K562 (cell line): ENCODE results near the gene CDC14A. TPM values are rescaled to one million over a fixed set of nuclear protein-coding genes. Genes with fewer than 3 reads are reported as not detected.

ENCODE experiments used
- ATAC-seq: fragments of 200-7000 bp; cut with Tn5 transposase; 3 replicates; pipeline ENCODE4 v1.9.1; 2020; ENCODE audit warnings: moderate library complexity
- BruUV-seq: library from RNA; stranded (reverse); fragments of 400-500 nt; replicated peaks from 2 replicates; lab custom pipeline; 2021; lab: Mats Ljungman, UMichigan
- CTCF ChIA-PET: fragments of 300-600 bp; formaldehyde crosslinking; extraction: SDS; loops from one replicate; lab custom pipeline; 2021; ENCODE audit warnings: low intra/inter-chr PET ratio; lab: Yijun Ruan, JAX
- POLR2A ChIA-PET: fragments of 300-600, 350-650 bp; sonication (Branson Sonifier 250); formaldehyde crosslinking; extraction: SDS; loops from one replicate; lab custom pipeline; 2021; ENCODE audit warnings: antibody characterized with exemption, inconsistent platforms; lab: Yijun Ruan, JAX
- DNase-seq, 4 experiments: peaks; one replicate each; pipeline versions ENCODE4 v3.0.0 to v3.0.0-alpha.2; 2011 to 2018; ENCODE audit warnings: low spot score in 3 of 4, mixed read lengths in 3 of 4; ENCODE audit errors: extremely low read depth in 1 of 4
- FAIRE-seq: peaks from 2 replicates; lab custom pipeline; 2011; peaks lifted over from hg19 to GRCh38; lab: Jason Lieb, UNC
- H2AFZ ChIP-seq: 2 replicates; pipeline ENCODE4 v1.6.0; 2011; ENCODE audit warnings: low read depth, low read length, control low read depth, inconsistent platforms
- H3K27ac ChIP-seq: fragments of 200-600 bp; 3 replicates; pipeline ENCODE4 v1.8.0; 2011; ENCODE audit warnings: low read depth, mild to moderate bottlenecking, control low read depth, inconsistent platforms, low read length, moderate library complexity, mixed read lengths; ENCODE audit errors: extremely low read depth
- H3K27me3 ChIP-seq, 2 experiments: fragments of 300-600 bp in 1 of 2; 2 replicates in 1 of 2; 3 replicates in 1 of 2; pipeline versions ENCODE4 v1.6.0 to v1.8.0; 2011; ENCODE audit warnings: inconsistent platforms in 2 of 2, low read length in 2 of 2, mild to moderate bottlenecking in 1 of 2, mixed read lengths in 1 of 2, moderate library complexity in 1 of 2; ENCODE audit not compliant: control insufficient read depth in 2 of 2, insufficient read depth in 2 of 2
- H3K36me3 ChIP-seq: fragments of 300-600 bp; 3 replicates; pipeline ENCODE4 v1.8.0; 2011; ENCODE audit warnings: mild to moderate bottlenecking, low read length, inconsistent platforms; ENCODE audit not compliant: control insufficient read depth, insufficient read depth
- H3K4me1 ChIP-seq, 2 experiments: fragments of 200-600 bp in 1 of 2; replicated peaks in 1 of 2; 2 replicates in 1 of 2; 3 replicates in 1 of 2; pipeline versions ENCODE4 v1.5.1 to v1.8.0; 2011; ENCODE audit warnings: inconsistent platforms in 2 of 2, low read length in 2 of 2, mild to moderate bottlenecking in 1 of 2, mixed read lengths in 1 of 2, moderate library complexity in 1 of 2; ENCODE audit not compliant: control insufficient read depth in 2 of 2, insufficient read depth in 2 of 2
- H3K4me2 ChIP-seq: 2 replicates; pipeline ENCODE4 v1.6.1; 2011; ENCODE audit warnings: low read length, control low read depth, inconsistent platforms, mixed read lengths; ENCODE audit not compliant: insufficient read depth
- H3K4me3 ChIP-seq: fragments of 200-600 bp; sonication (generic), shearing (Covaris generic); 2 replicates; pipeline ENCODE4 v1.5.1; 2016; ENCODE audit warnings: control low read depth, inconsistent platforms
- H3K79me2 ChIP-seq: fragments of 200-600 bp; 3 replicates; pipeline ENCODE4 v1.8.0; 2011; ENCODE audit warnings: low read length, inconsistent platforms; ENCODE audit not compliant: control insufficient read depth, insufficient read depth
- H3K9ac ChIP-seq, 2 experiments: 2 replicates each; pipeline versions ENCODE4 v1.6.0 to v1.6.1; 2011; ENCODE audit warnings: low read depth in 2 of 2, low read length in 2 of 2, control low read depth in 1 of 2, inconsistent platforms in 1 of 2, mild to moderate bottlenecking in 1 of 2, mixed read lengths in 1 of 2; ENCODE audit not compliant: insufficient read depth in 1 of 2
- H3K9me1 ChIP-seq: one replicate; pipeline ENCODE4 v1.6.0; 2011; ENCODE audit warnings: inconsistent platforms, mild to moderate bottlenecking, low read length, moderate library complexity; ENCODE audit not compliant: control insufficient read depth, insufficient read depth
- H3K9me3 ChIP-seq: replicated peaks from 2 replicates; pipeline ENCODE4 v1.5.1; 2011; ENCODE audit warnings: low read depth, low read length, inconsistent platforms; ENCODE audit not compliant: control insufficient read depth, insufficient read depth
- H4K20me1 ChIP-seq: replicated peaks from 2 replicates; pipeline ENCODE4 v1.6.1; 2011; ENCODE audit warnings: low read length, inconsistent platforms, mixed read lengths; ENCODE audit not compliant: control insufficient read depth, insufficient read depth
- CTCFL ChIP-seq: IDR thresholded peaks from 2 replicates; pipeline ENCODE4 v1.6.1; 2011; ENCODE audit warnings: borderline replicate concordance, low read depth, mild to moderate bottlenecking, moderate library complexity, low read length; ENCODE audit not compliant: insufficient read depth, poor library complexity, severe bottlenecking
- DEAF1 ChIP-seq: fragments of 450-650 bp; formaldehyde crosslinking; IDR thresholded peaks from 2 replicates; pipeline ENCODE4 v1.4.0; 2020; ENCODE audit warnings: mild to moderate bottlenecking, moderate library complexity
- E2F6 ChIP-seq, 2 experiments: IDR thresholded peaks; 2 replicates each; pipeline ENCODE4 v1.6.1; 2011; ENCODE audit warnings: borderline replicate concordance in 1 of 2, control low read depth in 1 of 2, low read depth in 1 of 2, low read length in 1 of 2, mild to moderate bottlenecking in 1 of 2, mixed read lengths in 1 of 2, moderate library complexity in 1 of 2; ENCODE audit not compliant: insufficient read depth in 1 of 2, insufficient read length in 1 of 2, poor library complexity in 1 of 2, severe bottlenecking in 1 of 2; ENCODE audit errors: extremely low read depth in 1 of 2
- L3MBTL2 ChIP-seq: fragments of 450-650 bp; IDR thresholded peaks from 2 replicates; pipeline ENCODE4 v1.6.1; 2016; ENCODE audit warnings: mild to moderate bottlenecking, moderate library complexity
- MAX ChIP-seq: sonication (generic); formaldehyde crosslinking; IDR thresholded peaks from 2 replicates; pipeline ENCODE4 v1.9.0; 2022; ENCODE audit warnings: mild to moderate bottlenecking, missing genetic modification reagents
- PTTG1 ChIP-seq: fragments of 450-650 bp; IDR thresholded peaks from 2 replicates; pipeline ENCODE4 v1.6.1; 2016; ENCODE audit warnings: low read depth, mild to moderate bottlenecking, missing genetic modification characterization, missing compliant biosample characterization
- RAD21 ChIP-seq, 2 experiments: fragments of 250-450 bp in 1 of 2; fragments of 450-650 bp in 1 of 2; sonication (Bioruptor Pico) in 1 of 2; formaldehyde crosslinking in 1 of 2; IDR thresholded peaks in 1 of 2; conservative IDR thresholded peaks in 1 of 2; 2 replicates each; pipeline versions ENCODE4 v1.4.0 to v1.8.0; 2020 to 2022; ENCODE audit warnings: mild to moderate bottlenecking in 2 of 2, moderate library complexity in 1 of 2
- SMARCE1 ChIP-seq: fragments of 450-650 bp; IDR thresholded peaks from 2 replicates; pipeline ENCODE4 v1.7.1; 2016; ENCODE audit warnings: mild to moderate bottlenecking
- SMC3 ChIP-seq: conservative IDR thresholded peaks from 2 replicates; pipeline ENCODE4 v1.6.1; 2011; ENCODE audit warnings: low read depth, low read length, improper control_type of control experiment; ENCODE audit not compliant: insufficient read depth
- SRF ChIP-seq, 2 experiments: fragments of 250-450, 450-650 bp in 1 of 2; sonication (Bioruptor Pico) in 1 of 2; sonication (generic) in 1 of 2; formaldehyde crosslinking; IDR thresholded peaks; 2 replicates each; pipeline versions ENCODE4 v1.5.0 to v1.5.1; 2020 to 2022; ENCODE audit warnings: mild to moderate bottlenecking in 1 of 2, missing genetic modification reagents in 1 of 2
- ZNF12 ChIP-seq: sonication (generic); formaldehyde crosslinking; IDR thresholded peaks from 2 replicates; pipeline ENCODE4 v1.4.0; 2020; ENCODE audit warnings: mild to moderate bottlenecking, missing genetic modification reagents
- ZNF184 ChIP-seq: sonication (generic); formaldehyde crosslinking; IDR thresholded peaks from 2 replicates; pipeline ENCODE4 v1.5.0; 2020; ENCODE audit warnings: missing genetic modification reagents
- WGBS: fragments of 100-300 bp; shearing (Covaris generic); methylation state at CpG from one replicate; pipeline ENCODE4 v1.1.6; 2016; ENCODE audit warnings: low coverage, mixed read lengths; ENCODE audit not compliant: insufficient coverage; ENCODE audit errors: missing lambda C conversion rate; 5-methylcytosine and 5-hydroxymethylcytosine counted together
- in situ Hi-C: fragments of 300-500 bp; cut with MboI; formaldehyde crosslinking; loops from 4 replicates; pipeline ENCODE4 v1.15.0; 2018; ENCODE audit warnings: inconsistent platforms, mixed read lengths
- intact Hi-C: fragments of 100-400 bp; cut with micrococcal nuclease; formaldehyde crosslinking; loops from 2 replicates; pipeline ENCODE4 v1.14.2; 2022
- polyA plus RNA-seq, 8 experiments: library from polyadenylated mRNA; depleted of rRNA in 4 of 8; stranded (reverse) in 5 of 8; unstranded in 3 of 8; fragments of >200 nt; fragmentation: Nextera tagmentation in 2 of 8; fragmentation: Illumina TruSeq in 1 of 8; extraction: Ambion mirVana in 2 of 8; extraction: Trizol in 1 of 8; gene quantifications; 2 replicates each; pipeline versions ENCODE4 v1.2.1 to v1.2.3, GENCODE V29; 2011 to 2014; ENCODE audit warnings: inconsistent platforms in 1 of 8, missing spikeins in 1 of 8
- total RNA-seq, 7 experiments: library from RNA; depleted of rRNA in 6 of 7; stranded (reverse); fragments of >200 nt in 6 of 7; fragmentation: Illumina TruSeq in 2 of 7; extraction: Trizol in 2 of 7; gene quantifications; 2 replicates each; pipeline versions ENCODE4 v1.2.1 to v1.2.3, GENCODE V29; 2011 to 2021; ENCODE audit warnings: low replicate concordance in 1 of 7

CDC14A gene
- total and polyA plus RNA-seq, 9 of the 15 experiments (the other 6 are each of a cell fraction or from before 2014, with no cell fraction given): 17.0 to 74.3 (median 33.4) TPM

- Histone ChIP-seq H3K9me1 (no peaks in the 10 kb centered on the region), H3K27ac (no peak overlapping the region), H3K36me3 (peaks cover 85% of the 10 kb centered on the region), H3K4me1 (no peaks in the 10 kb centered on the region), H3K4me2 (no peak overlapping the region), H3K9me3 (no peaks in the 10 kb centered on the region), H3K4me3 (no peak overlapping the region), H3K79me2 (peaks cover 18% of the 10 kb centered on the region; the same call in 2 of the 3 replicates), H3K27me3 (no peaks in the 10 kb centered on the region), H2AFZ (no peak overlapping the region), H3K9ac (peak overlapping the region in 1 of 2 experiments; percentile 65; a peak in 2 of 4 replicates), H4K20me1 (no peaks in the 10 kb centered on the region)
- CTCF ChIA-PET: interaction anchor here (0.7 to 1.7 kb wide), 3 partner anchors 64 to 404 kb away, joined by 3 to 13 read pairs (median 5); no protein-coding TSS in a partner anchor
- POLR2A ChIA-PET: interaction anchor here (0.5 to 1.6 kb wide), 5 partner anchors 8 to 120 kb away, joined by 3 to 7 read pairs (median 3); no protein-coding TSS in a partner anchor
- intact Hi-C loops: loop anchor here (1.0 kb wide), 1 partner anchor 404 kb away; no protein-coding TSS in a partner anchor
- BruUV-seq: no TSS peak
- in situ Hi-C loops: no loop called here
- FAIRE-seq: peak; percentile 88
- WGBS: 54% methylated on average over 9 of the region's 10 CpGs
- peak; percentile 94 for ATAC-seq
- DNase-seq: peak; percentile 49 to 67 (median 57)
- no peak for TF ChIP-seq ZNF184 (CRISPR knock-in tag)
- no peak for TF ChIP-seq PTTG1 (tag)
- peak; percentile 27; the same call in 1 of the 2 replicates for TF ChIP-seq SMC3
- peak in 1 of 2 experiments; percentile 32; a peak in 1 of 4 replicates for TF ChIP-seq SRF (CRISPR knock-in tag; IDR thresholded peaks at IDR 0.05)
- no peak for TF ChIP-seq SMARCE1
- TF ChIP-seq RAD21 (CRISPR knock-in tag; conservative IDR thresholded peaks at IDR 0.05 in 1 of 2, IDR thresholded peaks at IDR 0.05 in 1 of 2): peak; percentile 47 to 70
- TF ChIP-seq MAX: peak; percentile 27; the same call in 1 of the 2 replicates
- TF ChIP-seq L3MBTL2: peak; percentile 29; the same call in 1 of the 2 replicates
- peak; percentile 22; the same call in 1 of the 2 replicates for TF ChIP-seq ZNF12 (CRISPR knock-in tag)
- TF ChIP-seq CTCFL: peak; percentile 45
- TF ChIP-seq E2F6 (IDR thresholded peaks at IDR 0.05; ENCODE audit: borderline replicate concordance in 1 of 2, extremely low read depth in 1 of 2, insufficient read depth in 1 of 2, insufficient read length in 1 of 2, low read depth in 1 of 2, low read length in 1 of 2, poor library complexity in 1 of 2, severe bottlenecking in 1 of 2): peak in 1 of 2 experiments; percentile 56
- TF ChIP-seq DEAF1: 0 out of 2 replicates have a peak, but pooled peaks have one; percentile 13
Observed at GRCh38 chr1:100463791-100464424, 111.6 kb downstream of the CDC14A start.
